Activated naive CD4-positive, alpha-beta T cell (primary cell): ENCODE results near the gene CCDC85C.

Experiments
- DNase-seq, 4 experiments: peaks; one replicate each; lab custom pipeline; 2025; lab: John Stamatoyannopoulos, UW

The CCDC85C gene

GRCh38 chr14:99628887-99629618 is 25.0 kb upstream of the CCDC85C start:
- peak; percentile 11 to 44 (median 16) for DNase-seq

- DNase-seq: no peak
Observed at GRCh38 chr14:99627510-99628381, 23.7 kb upstream of the CCDC85C start.

GRCh38 chr14:99627100-99627499 is 23.1 kb upstream of the CCDC85C start:
- DNase-seq: no peak

GRCh38 chr14:99626041-99626648 is 22.1 kb upstream of the CCDC85C start:
- DNase-seq: no peak

- DNase-seq: no peak
Observed at GRCh38 chr14:99625476-99625875, 21.5 kb upstream of the CCDC85C start.

- no peak for DNase-seq
Observed at GRCh38 chr14:99624971-99625370, 21.0 kb upstream of the CCDC85C start.

GRCh38 chr14:99624024-99624423 is 20.0 kb upstream of the CCDC85C start:
- DNase-seq: no peak

- DNase-seq: no peak
Observed at GRCh38 chr14:99621948-99622347, 17.9 kb upstream of the CCDC85C start.

GRCh38 chr14:99619835-99620834 is 16.1 kb upstream of the CCDC85C start:
- no peak for DNase-seq

- no peak for DNase-seq
Observed at GRCh38 chr14:99616832-99617800, 13.1 kb upstream of the CCDC85C start.

GRCh38 chr14:99615497-99616157 is 11.6 kb upstream of the CCDC85C start:
- DNase-seq: no peak

GRCh38 chr14:99612738-99613330 is 8.8 kb upstream of the CCDC85C start:
- DNase-seq: no peak

GRCh38 chr14:99612071-99612737 is 8.2 kb upstream of the CCDC85C start:
- DNase-seq: no peak

GRCh38 chr14:99611646-99612045 is 7.6 kb upstream of the CCDC85C start:
- DNase-seq: no peak

- DNase-seq: peak in 1 of 4 experiments; percentile 22
Observed at GRCh38 chr14:99609245-99610170, 5.5 kb upstream of the CCDC85C start.

GRCh38 chr14:99608591-99608990 is 4.6 kb upstream of the CCDC85C start:
- no peak for DNase-seq

GRCh38 chr14:99606359-99606758 is 2.4 kb upstream of the CCDC85C start:
- no peak for DNase-seq
